NCI-H2029 treated with DMSO at 0.1 percent for 48 hours (cell line): ENCODE data around the gene CBLN4.

Experiments used
- DNase-seq: peaks from one replicate; lab custom pipeline; 2025; lab: John Stamatoyannopoulos, UW

The CBLN4 gene

GRCh38 chr20:56005389-56005715 is at the start of gene CBLN4:
Gene CBLN4 (minus strand): TSS chr20:56005519. CDS start chr20:56004171, 1,348 bp downstream.
- DNase-seq = no peak

- no peak for DNase-seq
These were observed 37.9 kb upstream of the CBLN4 start for GRCh38 chr20:56043227-56043626.

- no peak for DNase-seq
These were observed 26.9 kb upstream of the CBLN4 start for GRCh38 chr20:56032251-56032650.

- DNase-seq = no peak
These were observed 13.4 kb upstream of the CBLN4 start for GRCh38 chr20:56018716-56019115.

GRCh38 chr20:56018194-56018593 is 12.9 kb upstream of the CBLN4 start:
- no peak for DNase-seq

- DNase-seq = no peak
These were observed 12.2 kb upstream of the CBLN4 start for GRCh38 chr20:56017560-56017959.

- no peak for DNase-seq
These were observed 9.7 kb upstream of the CBLN4 start for GRCh38 chr20:56014998-56015397.

- DNase-seq = no peak
These were observed 8.8 kb upstream of the CBLN4 start for GRCh38 chr20:56014151-56014550.

- no peak for DNase-seq
These were observed 519 bp downstream of the CBLN4 start for GRCh38 chr20:56004611-56005388.

- DNase-seq = no peak
These were observed 1.3 kb downstream of the CBLN4 start for GRCh38 chr20:56004007-56004406.

GRCh38 chr20:56002908-56003800 is 2.2 kb downstream of the CBLN4 start:
- no peak for DNase-seq

- DNase-seq = no peak
These were observed 3.4 kb downstream of the CBLN4 start for GRCh38 chr20:56001890-56002289.

GRCh38 chr20:56001106-56001785 is 4.1 kb downstream of the CBLN4 start:
- DNase-seq = no peak

- DNase-seq = no peak
These were observed 26.8 kb downstream of the CBLN4 start for GRCh38 chr20:55978550-55978949.

GRCh38 chr20:55977690-55978459 is 27.4 kb downstream of the CBLN4 start:
- DNase-seq = no peak

GRCh38 chr20:55974491-55975202 is 30.7 kb downstream of the CBLN4 start:
- no peak for DNase-seq

GRCh38 chr20:55964790-55965189 is 40.5 kb downstream of the CBLN4 start:
- DNase-seq = no peak

- DNase-seq = no peak
These were observed 43.7 kb downstream of the CBLN4 start for GRCh38 chr20:55961376-55962330.

- no peak for DNase-seq
These were observed 52.1 kb downstream of the CBLN4 start for GRCh38 chr20:55953201-55953600.

GRCh38 chr20:55947701-55948100 is 57.6 kb downstream of the CBLN4 start:
- DNase-seq = no peak
